Renal cortical epithelial cell (primary cell): ENCODE data around the gene YARS2. TPM values are rescaled to one million over a fixed set of nuclear protein-coding genes. Genes with fewer than 3 reads are reported as not detected.

Source experiments
- total RNA-seq: library from RNA; depleted of rRNA; stranded (reverse); fragments of >200 nt; gene quantifications from 2 replicates; pipeline ENCODE4 v1.2.3, GENCODE V29; 2014

The YARS2 gene
- total RNA-seq, 1 donor from 2014 or later, result 34.8 TPM

Other genes starting within 250 kb of the YARS2 start
- 103 and 105 TPM in 2 replicates for gene DNM1L, start 76.6 kb downstream of the YARS2 start, total RNA-seq
- 9.9 and 10.7 TPM in 2 replicates for gene PKP2, start 140.9 kb upstream of the YARS2 start, total RNA-seq